H1 (cell line): ENCODE results near the gene PRRG1. TPM values are rescaled to one million over a fixed set of nuclear protein-coding genes. Genes with fewer than 3 reads are reported as not detected.

ENCODE experiments used
- BACH1 ChIP-seq: IDR thresholded peaks from 2 replicates; pipeline ENCODE4 v1.6.1; 2012; ENCODE audit warnings: low read length, improper control_type of control experiment
- BCL11A ChIP-seq, 2 experiments: IDR thresholded peaks; one replicate each; pipeline ENCODE4 v1.6.1; 2011; ENCODE audit warnings: low read depth in 2 of 2, low read length in 2 of 2, mild to moderate bottlenecking in 2 of 2
- CBX8 ChIP-seq: fragments of 300-800, 300-1000 bp; sonication (generic); IDR thresholded peaks from 2 replicates; pipeline ENCODE4 v1.7.1; 2016; ENCODE audit warnings: low read depth, low read length, borderline replicate concordance
- EZH2 ChIP-seq: fragments of 200-600 bp; sonication (generic); IDR thresholded peaks from 2 replicates; pipeline ENCODE4 v1.7.1; 2012; ENCODE audit warnings: low read depth, mild to moderate bottlenecking, moderate library complexity, low read length, inconsistent platforms; ENCODE audit not compliant: severe bottlenecking
- ZNF274 ChIP-seq: IDR thresholded peaks from 2 replicates; pipeline ENCODE4 v1.7.0; 2012; ENCODE audit warnings: low read length, borderline replicate concordance; ENCODE audit errors: extremely low read depth
- polyA plus RNA-seq, 7 experiments: library from polyadenylated mRNA; depleted of rRNA in 3 of 7; stranded (reverse) in 5 of 7; unstranded in 2 of 7; fragments of >200 nt in 5 of 7; fragments of 200-250 nt in 2 of 7; gene quantifications; 1 replicate in 5 of 7; 2 replicates in 1 of 7; 4 replicates in 1 of 7; pipeline versions ENCODE4 v1.2.1 to v1.2.3, GENCODE V29; 2011 to 2013; ENCODE audit warnings: missing spikeins in 2 of 7, mixed read lengths in 2 of 7
- total RNA-seq: library from RNA; stranded (reverse); fragmentation: NEBNext Ultra II Directional; extraction: Animal tissue kit (Norgen Biotek cat#: 25700); gene quantifications from 2 replicates; pipeline ENCODE4 v1.2.1, GENCODE V29; 2021

The PRRG1 gene
- total and polyA plus RNA-seq, 2 of the 8 experiments (the other 6 are each of a cell fraction or from before 2014, with no cell fraction given): 10.2 to 10.5 TPM

DNA sequence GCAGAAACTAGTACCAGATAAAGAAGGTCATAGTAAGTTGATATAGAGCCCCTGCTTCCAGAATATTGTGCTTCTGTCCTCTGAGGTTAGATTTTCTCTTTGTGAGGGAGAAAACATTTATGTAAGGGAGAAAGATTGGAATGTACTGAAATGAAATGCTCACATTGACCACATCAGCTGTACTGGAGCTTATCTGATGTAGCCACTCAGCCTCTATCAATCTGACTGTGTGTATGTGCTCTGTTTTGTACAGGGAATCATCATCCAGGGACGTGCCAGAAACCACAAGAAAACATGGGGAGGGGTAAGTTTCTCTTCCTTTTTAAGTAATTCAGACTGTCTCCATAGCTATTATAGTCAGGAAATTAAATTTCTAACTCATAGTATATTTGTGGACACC is 56.8 kb downstream of the PRRG1 start (continued):
- TF ChIP-seq BCL11A (IDR thresholded peaks at IDR 0.05; ENCODE audit: low read depth in 2 of 2, low read length in 2 of 2) (no peak), EZH2 (no peak), CBX8 (no peak), BACH1 (no peak), ZNF274 (no peak)
